A673 (cell line): ENCODE measurements around the gene FRMD3.

Experiments
- EZH2 ChIP-seq: fragments of 200-600 bp; sonication (generic); IDR thresholded peaks from 2 replicates; pipeline ENCODE4 v1.6.1; 2017; ENCODE audit warnings: borderline replicate concordance, low read depth, mild to moderate bottlenecking, mixed read lengths, antibody characterized with exemption, low read length; ENCODE audit not compliant: poor library complexity, severe bottlenecking
- TF ChIP-seq, protein P1 (sequence below): fragments of 300-800, 200-600 bp; sonication (generic); conservative IDR thresholded peaks from 2 replicates; pipeline ENCODE4 v1.5.1; 2017; ENCODE audit warnings: low read depth, mild to moderate bottlenecking, antibody characterized with exemption, low read length, moderate library complexity, mixed read lengths

GRCh38 chr9:83477120-83477519 lies 61.1 kb downstream of the FRMD3 start:
- TF ChIP-seq, protein P1, sequence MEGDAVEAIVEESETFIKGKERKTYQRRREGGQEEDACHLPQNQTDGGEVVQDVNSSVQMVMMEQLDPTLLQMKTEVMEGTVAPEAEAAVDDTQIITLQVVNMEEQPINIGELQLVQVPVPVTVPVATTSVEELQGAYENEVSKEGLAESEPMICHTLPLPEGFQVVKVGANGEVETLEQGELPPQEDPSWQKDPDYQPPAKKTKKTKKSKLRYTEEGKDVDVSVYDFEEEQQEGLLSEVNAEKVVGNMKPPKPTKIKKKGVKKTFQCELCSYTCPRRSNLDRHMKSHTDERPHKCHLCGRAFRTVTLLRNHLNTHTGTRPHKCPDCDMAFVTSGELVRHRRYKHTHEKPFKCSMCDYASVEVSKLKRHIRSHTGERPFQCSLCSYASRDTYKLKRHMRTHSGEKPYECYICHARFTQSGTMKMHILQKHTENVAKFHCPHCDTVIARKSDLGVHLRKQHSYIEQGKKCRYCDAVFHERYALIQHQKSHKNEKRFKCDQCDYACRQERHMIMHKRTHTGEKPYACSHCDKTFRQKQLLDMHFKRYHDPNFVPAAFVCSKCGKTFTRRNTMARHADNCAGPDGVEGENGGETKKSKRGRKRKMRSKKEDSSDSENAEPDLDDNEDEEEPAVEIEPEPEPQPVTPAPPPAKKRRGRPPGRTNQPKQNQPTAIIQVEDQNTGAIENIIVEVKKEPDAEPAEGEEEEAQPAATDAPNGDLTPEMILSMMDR = no peak
- no peak for TF ChIP-seq EZH2
